ENCODE measurements around the gene GLB1L. TPM values are rescaled to one million over a fixed set of nuclear protein-coding genes. Genes with fewer than 3 reads are reported as not detected.
A peak's percentile ranks its signal among the peaks of the same experiment; 100 is the strongest.

Gene GLB1L
- total and polyA plus RNA-seq, 2 of the 8 experiments (the other 6 are each of a cell fraction or from before 2014, with no cell fraction given) = 3.7 to 4.0 TPM

DNA sequence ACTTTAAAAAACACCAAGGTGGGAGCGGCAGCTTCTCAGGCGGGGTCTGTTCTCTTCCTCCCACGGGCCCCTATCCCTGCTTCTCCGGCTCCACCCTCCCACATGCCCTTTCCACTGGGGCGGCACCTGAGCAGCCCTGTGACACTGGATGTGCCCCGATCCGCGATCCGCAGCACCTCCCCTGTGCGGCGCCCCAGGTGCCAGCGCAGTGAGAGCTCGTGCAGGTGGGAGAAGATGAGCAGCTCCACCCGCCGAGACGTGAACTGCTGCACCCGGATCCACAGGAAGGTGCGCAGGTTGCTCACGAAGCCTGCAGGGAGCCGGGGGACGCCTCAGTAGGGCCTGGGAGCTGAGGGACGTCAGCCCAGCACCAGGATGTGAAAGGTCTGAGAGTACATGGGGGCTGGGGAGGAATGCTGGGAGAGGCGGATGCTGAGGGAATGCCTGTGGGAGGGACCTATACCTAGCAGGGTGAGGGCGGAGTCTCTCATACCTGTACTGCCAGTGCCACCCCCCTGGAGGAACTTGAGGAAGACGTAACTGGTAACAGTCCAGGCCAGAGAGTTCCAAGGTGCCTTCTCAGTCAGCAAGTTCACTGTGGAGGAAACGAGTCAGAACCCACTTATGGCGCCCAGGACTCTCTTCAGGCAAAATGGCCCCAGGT, 29.2 kb downstream of the GLB1L start:
- H3K9me3 ChIP-seq (ENCODE audit: insufficient read depth in 2 of 2, low read depth in 1 of 2, low read length in 1 of 2) = no peaks in the 10 kb centered on the region
- H4K20me1 ChIP-seq (replicated peaks in 1 of 2; ENCODE audit: control insufficient read depth in 1 of 2, insufficient read depth in 2 of 2, low read length in 2 of 2) = peaks cover 0 to 2% of the 10 kb centered on the region in 2 experiments
- no peaks in the 10 kb centered on the region for H3K79me2 ChIP-seq (ENCODE audit: control insufficient read depth in 1 of 2, insufficient read depth in 2 of 2, low read length in 2 of 2)
- no peak overlapping the region for H2BK20ac ChIP-seq (ENCODE audit: low read length)
- H3K23me2 ChIP-seq (ENCODE audit: low read depth, low read length) = peaks cover 14% of the 10 kb centered on the region
- TF ChIP-seq CBX5 (IDR thresholded peaks at IDR 0.05; ENCODE audit: low read depth, low read length) = no peak
- TF ChIP-seq, protein P1, sequence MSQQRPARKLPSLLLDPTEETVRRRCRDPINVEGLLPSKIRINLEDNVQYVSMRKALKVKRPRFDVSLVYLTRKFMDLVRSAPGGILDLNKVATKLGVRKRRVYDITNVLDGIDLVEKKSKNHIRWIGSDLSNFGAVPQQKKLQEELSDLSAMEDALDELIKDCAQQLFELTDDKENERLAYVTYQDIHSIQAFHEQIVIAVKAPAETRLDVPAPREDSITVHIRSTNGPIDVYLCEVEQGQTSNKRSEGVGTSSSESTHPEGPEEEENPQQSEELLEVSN (IDR thresholded peaks at IDR 0.05) = no peak
- TF ChIP-seq SIN3A (conservative IDR thresholded peaks at IDR 0.05 in 1 of 2, IDR thresholded peaks at IDR 0.05 in 1 of 2; ENCODE audit: low read depth in 1 of 2, low read length in 2 of 2) = no peak
- TF ChIP-seq TAF7 (optimal IDR thresholded peaks at IDR 0.05; ENCODE audit: borderline replicate concordance, low read depth, low read length) = no peak
- no peak for TF ChIP-seq CBX8 (IDR thresholded peaks at IDR 0.05; ENCODE audit: borderline replicate concordance, low read depth, low read length)
- no peak for TF ChIP-seq KDM5A (IDR thresholded peaks at IDR 0.05; ENCODE audit: low read length)
- TF ChIP-seq PHF8 (conservative IDR thresholded peaks at IDR 0.05; ENCODE audit: low read depth, low read length) = no peak
- no peak for TF ChIP-seq GABPA (IDR thresholded peaks at IDR 0.05; ENCODE audit: borderline replicate concordance, insufficient read depth, low read length)
- no peak for TF ChIP-seq YY1 (IDR thresholded peaks at IDR 0.05; ENCODE audit: low read depth, low read length)
- no peak for TF ChIP-seq RFX5 (IDR thresholded peaks at IDR 0.05; ENCODE audit: borderline replicate concordance, low read depth, low read length)
- H3K4ac ChIP-seq (replicated peaks; ENCODE audit: insufficient read length, low read depth, low read length) = no peak overlapping the region
- H2BK120ac ChIP-seq (replicated peaks; ENCODE audit: low read depth, low read length) = no peak overlapping the region
- no peak overlapping the region for H3K27ac ChIP-seq (ENCODE audit: low read depth, low read length)
- H2BK12ac ChIP-seq (ENCODE audit: low read depth, low read length) = 0 out of 2 replicates have a peak overlapping the region, but pooled peaks have one; percentile 23
- DNase-seq (ENCODE audit: low read depth in 1 of 2, low spot score in 2 of 2) (no peak), FAIRE-seq (no peak)
- ChIA-PET POLR2A (ENCODE audit: partially characterized antibody) (interaction anchor here (0.7 to 14.0 kb wide), 6 partner anchors 9 to 44 kb away, joined by 3 to 190 read pairs (median 32); partner anchors contain the start of genes ANKZF1, ATG9A, GLB1L and STK16), CTCF (ENCODE audit: partially characterized antibody) (interaction anchor here (0.6 to 1.7 kb wide), 8 partner anchors 8 to 561 kb away, joined by 3 to 6 read pairs (median 4); no protein-coding TSS in a partner anchor)
- H3K23ac ChIP-seq (ENCODE audit: insufficient read length) = no peak overlapping the region
- H3K4me2 ChIP-seq (ENCODE audit: insufficient read depth in 1 of 2, low read depth in 2 of 2, low read length in 2 of 2) = no peak overlapping the region
- no peak overlapping the region for H4K5ac ChIP-seq (ENCODE audit: insufficient read length, low read depth, low read length)
- H2BK5ac ChIP-seq (ENCODE audit: low read depth, low read length) = no peak overlapping the region
- H3K4me3 ChIP-seq (ENCODE audit: extremely low read depth in 1 of 4, insufficient read depth in 2 of 4, low read depth in 3 of 4, low read length in 4 of 4) = no peak overlapping the region
- H3K14ac ChIP-seq (ENCODE audit: insufficient read length) = no peak overlapping the region
- no peak overlapping the region for H3K9ac ChIP-seq (replicated peaks in 1 of 4; ENCODE audit: extremely low read depth in 1 of 4, low read depth in 3 of 4, low read length in 3 of 4)
- H3K27me3 ChIP-seq (replicated peaks in 1 of 4; ENCODE audit: control insufficient read depth in 3 of 4, extremely low read depth in 1 of 4, insufficient read depth in 3 of 4, low read length in 3 of 4) = no peaks in the 10 kb centered on the region; a peak in 1 of 7 replicates
- 88% methylated on average over 14 of the region's 27 CpGs; no CpG with 5 or more reads in 1 of the 2 experiments for WGBS, 2 experiments (ENCODE audit: extremely low coverage in 1 of 2, insufficient coverage in 1 of 2, insufficient read length in 1 of 2, insufficient replicate concordance in 2 of 2, low coverage in 1 of 2, low lambda C conversion rate in 2 of 2, missing lambda C conversion rate in 1 of 2)
- H3K4me1 ChIP-seq (replicated peaks in 1 of 4; ENCODE audit: control insufficient read depth in 3 of 4, insufficient read depth in 4 of 4, low read length in 3 of 4) = peaks cover 0 to 12% (median 6%) of the 10 kb centered on the region in 4 experiments; a peak in 3 of 7 replicates
- no peak overlapping the region for H4K91ac ChIP-seq (replicated peaks; ENCODE audit: insufficient read length, low read length)
- H3K18ac ChIP-seq (ENCODE audit: extremely low read depth, low read length) = no peak overlapping the region
- peaks cover 14 to 44% (median 24%) of the 10 kb centered on the region in 4 experiments for H3K36me3 ChIP-seq (ENCODE audit: control insufficient read depth in 2 of 4, insufficient read depth in 4 of 4, low read length in 3 of 4)
- H2AFZ ChIP-seq (ENCODE audit: low read length) = no peak overlapping the region
- no peaks in the 10 kb centered on the region for H3K79me1 ChIP-seq (ENCODE audit: low read depth, low read length)
- no peak overlapping the region for H2BK15ac ChIP-seq (ENCODE audit: low read length)
- no peak overlapping the region for H3K56ac ChIP-seq (replicated peaks; ENCODE audit: insufficient read length, low read depth, low read length)
- no peak overlapping the region for H2AK5ac ChIP-seq (ENCODE audit: low read depth, low read length)
- H4K8ac ChIP-seq (ENCODE audit: extremely low read depth, insufficient read depth, low read length) = no peak overlapping the region
